ENCODE results near the gene LRRC72. TPM values are rescaled to one million over a fixed set of nuclear protein-coding genes. Genes with fewer than 3 reads are reported as not detected.
"Not testable (repeated sequence)": the region's sequence is repeated elsewhere in the genome, so short reads cannot be mapped to it uniquely, and the experiment has no call there.

LRRC72 gene
- total and polyA plus RNA-seq, 4 donors = not detected

DNA sequence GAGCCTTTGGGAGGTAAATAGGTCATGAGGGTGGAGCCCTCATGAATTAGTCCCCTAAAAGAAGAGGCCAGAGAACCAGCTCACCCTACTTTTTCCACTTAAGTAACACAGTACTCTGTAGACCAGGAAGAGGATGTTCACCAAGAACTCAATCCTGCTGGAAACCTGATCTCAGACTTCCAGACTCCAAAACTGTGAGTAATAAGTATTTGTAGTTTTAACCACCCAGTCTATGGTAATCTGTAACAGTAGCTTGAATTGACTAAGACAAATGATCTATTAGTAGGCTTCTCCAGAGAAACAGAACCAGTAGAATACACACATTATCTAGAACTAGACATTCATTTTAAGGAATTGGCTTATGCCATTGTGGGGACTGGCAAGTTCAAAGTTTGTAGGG lies 67.4 kb downstream of the LRRC72 start:
- Histone ChIP-seq H3K4me3 (no peak overlapping the region), H3K9ac (ENCODE audit: insufficient read depth in 1 of 2, low read length in 2 of 2) (no peak overlapping the region), H3K9me3 (ENCODE audit: control insufficient read depth in 4 of 4, insufficient read depth in 3 of 4, low read length in 3 of 4) (no peaks in the 10 kb centered on the region), H3K4me1 (ENCODE audit: control insufficient read depth in 5 of 5, insufficient read depth in 5 of 5, low read length in 5 of 5) (no peaks in the 10 kb centered on the region), H3K27ac (ENCODE audit: low read depth in 1 of 2, low read length in 1 of 2) (no peak overlapping the region), H3K27me3 (ENCODE audit: control insufficient read depth in 3 of 3, insufficient read depth in 3 of 3, low read length in 2 of 3) (no peaks in the 10 kb centered on the region), H3K36me3 (ENCODE audit: control insufficient read depth in 4 of 4, insufficient read depth in 4 of 4, low read length in 4 of 4) (peaks cover 0 to 2% (median under 1%) of the 10 kb centered on the region in 4 donors)
- TF ChIP-seq, protein P1, sequence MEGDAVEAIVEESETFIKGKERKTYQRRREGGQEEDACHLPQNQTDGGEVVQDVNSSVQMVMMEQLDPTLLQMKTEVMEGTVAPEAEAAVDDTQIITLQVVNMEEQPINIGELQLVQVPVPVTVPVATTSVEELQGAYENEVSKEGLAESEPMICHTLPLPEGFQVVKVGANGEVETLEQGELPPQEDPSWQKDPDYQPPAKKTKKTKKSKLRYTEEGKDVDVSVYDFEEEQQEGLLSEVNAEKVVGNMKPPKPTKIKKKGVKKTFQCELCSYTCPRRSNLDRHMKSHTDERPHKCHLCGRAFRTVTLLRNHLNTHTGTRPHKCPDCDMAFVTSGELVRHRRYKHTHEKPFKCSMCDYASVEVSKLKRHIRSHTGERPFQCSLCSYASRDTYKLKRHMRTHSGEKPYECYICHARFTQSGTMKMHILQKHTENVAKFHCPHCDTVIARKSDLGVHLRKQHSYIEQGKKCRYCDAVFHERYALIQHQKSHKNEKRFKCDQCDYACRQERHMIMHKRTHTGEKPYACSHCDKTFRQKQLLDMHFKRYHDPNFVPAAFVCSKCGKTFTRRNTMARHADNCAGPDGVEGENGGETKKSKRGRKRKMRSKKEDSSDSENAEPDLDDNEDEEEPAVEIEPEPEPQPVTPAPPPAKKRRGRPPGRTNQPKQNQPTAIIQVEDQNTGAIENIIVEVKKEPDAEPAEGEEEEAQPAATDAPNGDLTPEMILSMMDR (IDR thresholded peaks at IDR 0.05; ENCODE audit: control extremely low read depth, extremely low read depth) = no peak
- DNase-seq = no peak
- ATAC-seq (ENCODE audit: insufficient read depth, low FRiP score) = no peak

DNA sequence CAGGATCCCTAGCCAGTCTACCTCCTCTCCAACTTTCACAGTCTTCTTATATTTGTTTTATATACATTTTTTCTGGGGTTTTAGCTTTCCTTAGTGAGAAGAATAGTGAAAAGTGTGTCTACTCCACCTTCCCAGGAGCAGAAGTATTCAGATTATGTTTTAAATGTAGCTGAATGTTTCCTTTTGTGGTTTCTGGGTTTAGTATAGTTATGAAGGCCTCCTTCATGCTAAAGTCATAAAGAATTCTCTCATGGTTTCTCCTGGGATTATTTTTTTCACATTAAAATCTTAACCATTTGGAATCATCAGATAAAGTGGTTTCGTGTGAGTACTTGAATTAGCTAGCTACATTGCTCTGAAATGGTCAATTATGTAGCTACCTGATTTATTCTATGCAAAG lies 68.1 kb downstream of the LRRC72 start:
- TF ChIP-seq, protein P1 (IDR thresholded peaks at IDR 0.05; ENCODE audit: control extremely low read depth, extremely low read depth) = no peak
- DNase-seq = no peak
- H3K27ac ChIP-seq (ENCODE audit: low read depth in 1 of 2, low read length in 1 of 2) = no peak overlapping the region
- H3K4me3 ChIP-seq = no peak overlapping the region
- H3K27me3 ChIP-seq (ENCODE audit: control insufficient read depth in 3 of 3, insufficient read depth in 3 of 3, low read length in 2 of 3) = no peaks in the 10 kb centered on the region
- no peaks in the 10 kb centered on the region for H3K9me3 ChIP-seq (ENCODE audit: control insufficient read depth in 4 of 4, insufficient read depth in 3 of 4, low read length in 3 of 4)
- H3K4me1 ChIP-seq (ENCODE audit: control insufficient read depth in 5 of 5, insufficient read depth in 5 of 5, low read length in 5 of 5) = no peaks in the 10 kb centered on the region
- ATAC-seq (ENCODE audit: insufficient read depth, low FRiP score) = no peak
- WGBS, 2 donors = 89 to 95% methylated on average over 1 of the region's 1 CpG
- no peak overlapping the region for H3K9ac ChIP-seq (ENCODE audit: insufficient read depth in 1 of 2, low read length in 2 of 2)
- peaks cover 0 to 3% (median under 1%) of the 10 kb centered on the region in 4 donors for H3K36me3 ChIP-seq (ENCODE audit: control insufficient read depth in 4 of 4, insufficient read depth in 4 of 4, low read length in 4 of 4)

DNA sequence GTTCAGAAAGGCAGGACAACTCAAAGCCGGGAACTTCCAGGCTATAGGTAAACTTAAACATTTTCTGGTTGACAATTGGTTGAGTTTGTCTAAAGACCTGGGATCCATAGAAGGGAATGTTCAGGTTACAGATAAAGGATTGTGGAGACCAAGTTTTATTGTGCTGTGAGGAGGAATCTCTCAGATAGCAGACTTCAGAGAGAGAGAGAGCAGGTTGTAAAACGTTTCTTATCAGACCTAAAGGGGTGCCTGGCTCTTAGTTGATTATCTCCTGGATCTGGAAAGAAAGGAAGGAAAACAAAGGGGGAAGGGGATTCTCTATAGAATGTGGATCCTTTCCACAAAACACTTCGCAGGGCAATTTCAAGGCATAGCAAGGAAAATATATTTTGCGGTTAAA lies 69.0 kb downstream of the LRRC72 start:
- not testable (repeated sequence) for H3K9ac ChIP-seq (ENCODE audit: insufficient read depth in 1 of 2, low read length in 2 of 2); ATAC-seq (ENCODE audit: insufficient read depth, low FRiP score); H3K27ac ChIP-seq (ENCODE audit: low read depth in 1 of 2, low read length in 1 of 2); DNase-seq; H3K36me3 ChIP-seq (ENCODE audit: control insufficient read depth in 4 of 4, insufficient read depth in 4 of 4, low read length in 4 of 4); H3K27me3 ChIP-seq (ENCODE audit: control insufficient read depth in 3 of 3, insufficient read depth in 3 of 3, low read length in 2 of 3); H3K4me3 ChIP-seq; H3K4me1 ChIP-seq (ENCODE audit: control insufficient read depth in 5 of 5, insufficient read depth in 5 of 5, low read length in 5 of 5); H3K9me3 ChIP-seq (ENCODE audit: control insufficient read depth in 4 of 4, insufficient read depth in 3 of 4, low read length in 3 of 4)
- WGBS, 2 donors = 82 to 87% methylated on average over 4 of the region's 4 CpGs

DNA sequence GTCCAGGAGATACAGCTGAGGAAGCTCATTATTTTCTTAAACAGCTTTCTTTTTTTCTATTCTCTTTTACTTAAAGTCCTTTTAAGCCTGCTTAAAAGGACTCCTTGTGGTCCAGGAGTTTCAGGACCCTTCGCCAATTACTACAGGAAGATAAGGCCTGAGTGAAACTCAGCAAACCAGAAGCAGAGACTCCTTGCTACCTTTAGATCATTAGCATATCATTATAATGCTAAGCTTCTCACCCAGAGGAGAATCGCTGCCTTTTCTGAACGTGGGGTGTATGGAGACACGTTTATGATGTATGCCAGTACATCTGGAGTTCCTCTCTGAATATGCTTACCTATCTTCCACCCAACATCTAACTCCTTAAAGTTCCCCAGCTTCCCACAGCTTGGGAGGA lies 71.4 kb downstream of the LRRC72 start:
- Histone ChIP-seq H3K27me3 (ENCODE audit: control insufficient read depth in 3 of 3, insufficient read depth in 3 of 3, low read length in 2 of 3) (no peaks in the 10 kb centered on the region), H3K36me3 (ENCODE audit: control insufficient read depth in 4 of 4, insufficient read depth in 4 of 4, low read length in 4 of 4) (peaks cover 6 to 21% (median 18%) of the 10 kb centered on the region in 4 donors), H3K9me3 (ENCODE audit: control insufficient read depth in 4 of 4, insufficient read depth in 3 of 4, low read length in 3 of 4) (no peaks in the 10 kb centered on the region), H3K9ac (ENCODE audit: insufficient read depth in 1 of 2, low read length in 2 of 2) (no peak overlapping the region), H3K4me3 (no peak overlapping the region), H3K4me1 (ENCODE audit: control insufficient read depth in 5 of 5, insufficient read depth in 5 of 5, low read length in 5 of 5) (no peaks in the 10 kb centered on the region), H3K27ac (ENCODE audit: low read depth in 1 of 2, low read length in 1 of 2) (no peak overlapping the region)
- DNase-seq (no peak), ATAC-seq (ENCODE audit: insufficient read depth, low FRiP score) (no peak)
- 80 to 87% methylated on average over 4 of the region's 4 CpGs for WGBS, 2 donors
- TF ChIP-seq, protein P1 (IDR thresholded peaks at IDR 0.05; ENCODE audit: control extremely low read depth, extremely low read depth) = no peak

All from lung (tissue), 12 donors.